ENCODE results near the gene TESK2. TPM values are rescaled to one million over a fixed set of nuclear protein-coding genes. Genes with fewer than 3 reads are reported as not detected.

TESK2 gene
- total and polyA plus RNA-seq, 2 experiments from 2014 or later: 1.1 to 1.5 TPM

DNA sequence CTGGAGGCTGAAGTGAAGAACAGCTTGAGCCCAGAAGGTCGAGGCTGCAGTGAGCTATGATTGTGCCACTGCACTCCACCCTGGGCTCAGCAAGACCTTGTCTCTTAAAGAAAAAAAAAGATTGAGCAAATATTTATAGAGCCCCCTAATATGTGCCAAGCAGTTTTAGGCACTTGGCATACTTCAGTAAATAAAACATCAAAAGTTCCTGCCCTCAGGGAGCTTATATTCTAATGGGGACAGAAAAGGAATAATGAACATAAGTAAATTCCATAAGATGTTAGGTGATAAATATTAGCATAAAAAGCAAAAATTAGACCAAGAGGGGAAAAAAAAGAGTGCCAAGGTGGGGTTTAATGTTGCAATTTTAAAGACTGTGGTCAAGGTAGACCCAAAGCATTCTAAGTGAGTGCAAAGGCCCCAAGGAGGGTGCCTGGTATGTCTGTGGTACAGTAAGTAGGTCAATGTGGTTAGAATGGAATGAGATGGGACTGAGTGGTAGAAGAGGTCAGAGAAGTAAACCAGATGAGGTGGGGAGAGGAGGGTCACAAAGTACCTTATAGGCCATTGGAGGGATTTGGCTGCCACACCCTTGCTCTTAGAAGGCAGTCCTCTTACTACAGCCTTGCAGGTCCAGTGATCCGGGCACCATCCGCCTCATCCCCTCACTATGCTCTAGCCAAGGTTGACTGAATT is 153.2 kb downstream of the TESK2 start:
- no peak overlapping the region for H2AFZ ChIP-seq
- WGBS, 2 experiments (ENCODE audit: low coverage in 1 of 2, low lambda C conversion rate in 2 of 2, missing lambda C conversion rate in 2 of 2): 81 to 86% methylated on average over 3 of the region's 3 CpGs
- H3K4me2 ChIP-seq (ENCODE audit: unreplicated experiment): no peak overlapping the region
- no peak for DNase-seq
- H3K27me3 ChIP-seq (replicated peaks; ENCODE audit: insufficient read depth): no peaks in the 10 kb centered on the region
- TF ChIP-seq EZH2 (IDR thresholded peaks at IDR 0.05; ENCODE audit: insufficient read depth, poor library complexity, severe bottlenecking): no peak
- TF ChIP-seq EZH2phosphoT487 (IDR thresholded peaks at IDR 0.05; ENCODE audit: insufficient read depth, low read depth): no peak
- H4K20me1 ChIP-seq (ENCODE audit: insufficient read depth): no peaks in the 10 kb centered on the region
- H3K9ac ChIP-seq: no peak overlapping the region
- H3K4me3 ChIP-seq: no peak overlapping the region
- H3K79me2 ChIP-seq (ENCODE audit: insufficient read depth): peaks cover 54% of the 10 kb centered on the region
- no peaks in the 10 kb centered on the region for H3K9me3 ChIP-seq (ENCODE audit: low read depth)
- no peaks in the 10 kb centered on the region for H3K9me2 ChIP-seq (ENCODE audit: insufficient read depth)
- in situ Hi-C loops (cut with MboI): no loop called here
- no peak overlapping the region for H3K27ac ChIP-seq
- peaks cover 16% of the 10 kb centered on the region for H3K4me1 ChIP-seq (ENCODE audit: insufficient read depth)
- peaks cover 18% of the 10 kb centered on the region for H3F3A ChIP-seq (ENCODE audit: insufficient read depth)
- peaks cover 6% of the 10 kb centered on the region; the same call in 1 of the 2 replicates for H3K36me3 ChIP-seq (ENCODE audit: low read depth)

DNA sequence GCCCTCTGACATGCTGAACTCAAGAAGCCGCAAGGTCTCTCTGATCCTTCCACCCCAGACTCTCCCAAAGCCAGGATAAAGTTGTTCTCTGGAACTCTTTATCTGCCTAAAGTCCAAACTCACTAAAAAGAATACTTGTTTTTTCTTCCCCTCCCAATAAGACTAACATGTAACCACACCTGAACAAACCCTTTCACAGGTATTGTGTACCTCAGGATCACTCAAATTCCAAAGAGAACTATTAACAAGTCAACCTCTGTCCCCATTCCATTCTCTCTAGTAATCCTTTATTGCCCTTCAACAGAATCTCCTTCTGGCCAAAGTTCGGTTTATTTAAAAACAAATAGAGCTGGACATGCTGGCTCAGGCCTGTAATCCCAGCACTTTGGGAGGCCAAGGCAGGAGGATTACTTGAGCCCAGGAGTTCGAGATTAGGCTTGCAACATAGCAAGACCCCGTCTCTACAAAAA is 155.1 kb downstream of the TESK2 start:
- Histone ChIP-seq H3K36me3 (ENCODE audit: low read depth) (no peaks in the 10 kb centered on the region), H3K9ac (no peak overlapping the region), H4K20me1 (ENCODE audit: insufficient read depth) (no peaks in the 10 kb centered on the region), H3K4me1 (ENCODE audit: insufficient read depth) (peaks cover 9% of the 10 kb centered on the region), H3K27ac (no peak overlapping the region), H3K4me2 (ENCODE audit: unreplicated experiment) (no peak overlapping the region), H3F3A (ENCODE audit: insufficient read depth) (peaks cover 16% of the 10 kb centered on the region), H2AFZ (no peak overlapping the region), H3K9me2 (ENCODE audit: insufficient read depth) (no peaks in the 10 kb centered on the region), H3K9me3 (ENCODE audit: low read depth) (no peaks in the 10 kb centered on the region), H3K4me3 (no peak overlapping the region), H3K27me3 (replicated peaks; ENCODE audit: insufficient read depth) (no peaks in the 10 kb centered on the region), H3K79me2 (ENCODE audit: insufficient read depth) (peaks cover 35% of the 10 kb centered on the region)
- TF ChIP-seq EZH2 (IDR thresholded peaks at IDR 0.05; ENCODE audit: insufficient read depth, poor library complexity, severe bottlenecking) (no peak), EZH2phosphoT487 (IDR thresholded peaks at IDR 0.05; ENCODE audit: insufficient read depth, low read depth) (no peak)
- in situ Hi-C loops (cut with MboI): no loop called here
- DNase-seq: no peak
- 97 to 98% methylated on average over 4 of the region's 4 CpGs for WGBS, 2 experiments (ENCODE audit: low coverage in 1 of 2, low lambda C conversion rate in 2 of 2, missing lambda C conversion rate in 2 of 2)

DNA sequence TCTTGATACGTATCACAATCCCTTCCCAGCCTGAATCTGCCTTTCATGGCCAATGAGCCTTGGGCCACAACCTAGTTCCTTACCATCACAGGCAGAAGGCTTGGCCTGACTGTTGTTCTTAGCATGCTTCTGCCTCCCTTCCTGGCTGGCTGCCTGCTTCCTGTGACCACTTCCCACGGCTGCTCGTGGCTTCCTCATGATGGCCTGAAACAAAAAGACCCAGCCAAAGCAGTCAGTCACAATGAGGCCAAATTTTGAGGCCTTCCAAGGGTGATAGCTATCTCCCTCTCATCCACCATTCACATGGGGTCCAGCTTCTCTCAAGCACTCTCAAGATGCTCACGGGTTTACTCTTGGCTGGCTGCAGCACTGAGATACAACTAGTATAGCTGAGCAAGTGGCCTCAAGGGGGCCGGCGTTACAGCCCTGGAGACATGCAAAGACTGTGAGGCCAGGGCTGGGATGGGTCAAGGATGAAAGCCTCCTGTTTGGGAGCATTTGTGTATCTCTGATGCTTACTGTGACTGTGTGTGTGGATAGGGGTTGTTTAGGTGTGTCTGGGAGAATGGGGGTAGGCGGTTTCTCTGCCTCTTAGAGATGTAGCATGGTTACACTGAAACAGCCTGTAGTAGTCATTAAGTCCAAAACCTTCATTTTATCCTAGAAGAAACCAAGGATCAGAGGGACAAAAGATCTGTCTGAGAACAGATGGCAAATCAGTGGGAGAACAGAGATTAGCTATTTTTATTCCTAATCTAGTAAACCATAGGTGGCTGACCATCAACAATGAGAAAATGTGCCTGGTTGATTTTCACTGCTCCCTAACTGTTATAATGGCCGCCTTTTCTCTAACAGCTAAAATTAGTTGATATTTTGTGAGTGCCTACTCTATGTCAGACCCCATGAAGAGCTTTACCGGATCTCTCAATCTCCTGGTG is 156.4 kb downstream of the TESK2 start:
- Histone ChIP-seq H3K4me3 (no peak overlapping the region), H3F3A (ENCODE audit: insufficient read depth) (peaks cover 9% of the 10 kb centered on the region), H3K27me3 (replicated peaks; ENCODE audit: insufficient read depth) (no peaks in the 10 kb centered on the region), H3K79me2 (ENCODE audit: insufficient read depth) (peaks cover 31% of the 10 kb centered on the region), H3K9me2 (ENCODE audit: insufficient read depth) (no peaks in the 10 kb centered on the region), H3K4me1 (ENCODE audit: insufficient read depth) (peaks cover 9% of the 10 kb centered on the region; the same call in 1 of the 2 replicates), H3K4me2 (ENCODE audit: unreplicated experiment) (no peak overlapping the region), H3K27ac (no peak overlapping the region), H4K20me1 (ENCODE audit: insufficient read depth) (no peaks in the 10 kb centered on the region), H3K9ac (no peak overlapping the region), H2AFZ (no peak overlapping the region), H3K9me3 (ENCODE audit: low read depth) (no peaks in the 10 kb centered on the region), H3K36me3 (ENCODE audit: low read depth) (no peaks in the 10 kb centered on the region)
- in situ Hi-C loops (cut with MboI): no loop called here
- 68 to 74% methylated on average over 9 of the region's 9 CpGs for WGBS, 2 experiments (ENCODE audit: low coverage in 1 of 2, low lambda C conversion rate in 2 of 2, missing lambda C conversion rate in 2 of 2)
- no peak for TF ChIP-seq EZH2phosphoT487 (IDR thresholded peaks at IDR 0.05; ENCODE audit: insufficient read depth, low read depth)
- TF ChIP-seq EZH2 (IDR thresholded peaks at IDR 0.05; ENCODE audit: insufficient read depth, poor library complexity, severe bottlenecking): no peak
- DNase-seq: no peak

DNA sequence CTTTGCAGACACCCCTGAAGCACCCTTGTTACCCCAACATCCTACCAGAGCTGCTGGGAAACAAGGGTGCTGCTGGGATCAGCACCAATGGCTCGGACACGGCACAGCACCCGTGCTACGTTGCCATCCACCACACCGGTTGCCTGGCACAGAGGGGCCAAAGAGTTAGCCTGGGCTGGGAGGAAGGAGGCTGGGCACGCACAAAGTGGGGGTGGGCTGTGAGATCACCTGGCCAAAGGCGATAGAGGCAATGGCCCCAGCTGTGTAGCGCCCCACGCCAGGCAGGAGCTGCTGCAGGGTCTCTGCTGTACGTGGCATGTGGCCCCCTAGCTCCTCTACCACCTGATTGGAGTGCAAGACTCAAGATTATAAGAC is 158.6 kb downstream of the TESK2 start:
- Histone ChIP-seq H3K9me2 (ENCODE audit: insufficient read depth) (no peaks in the 10 kb centered on the region), H2AFZ (no peak overlapping the region), H3K27ac (no peak overlapping the region), H3K9me3 (ENCODE audit: low read depth) (no peaks in the 10 kb centered on the region), H3K79me2 (ENCODE audit: insufficient read depth) (peaks cover 15% of the 10 kb centered on the region; the same call in 1 of the 2 replicates), H3F3A (ENCODE audit: insufficient read depth) (no peaks in the 10 kb centered on the region), H4K20me1 (ENCODE audit: insufficient read depth) (no peaks in the 10 kb centered on the region), H3K36me3 (ENCODE audit: low read depth) (no peaks in the 10 kb centered on the region), H3K4me1 (ENCODE audit: insufficient read depth) (0 out of 2 replicates have a peak, but pooled peaks cover 3% of the 10 kb centered on the region), H3K4me2 (ENCODE audit: unreplicated experiment) (no peak overlapping the region), H3K4me3 (no peak overlapping the region), H3K9ac (no peak overlapping the region), H3K27me3 (replicated peaks; ENCODE audit: insufficient read depth) (no peaks in the 10 kb centered on the region)
- DNase-seq: no peak
- no peak for TF ChIP-seq EZH2phosphoT487 (IDR thresholded peaks at IDR 0.05; ENCODE audit: insufficient read depth, low read depth)
- TF ChIP-seq EZH2 (IDR thresholded peaks at IDR 0.05; ENCODE audit: insufficient read depth, poor library complexity, severe bottlenecking): no peak
- in situ Hi-C loops (cut with MboI): no loop called here
- WGBS, 2 experiments (ENCODE audit: low coverage in 1 of 2, low lambda C conversion rate in 2 of 2, missing lambda C conversion rate in 2 of 2): 97 to 100% methylated on average over 7 to 10 of the region's 10 CpGs

Measured in GM23248 (cell line).